C4-2B (cell line): ENCODE data around the gene RNU1-2.
"Not testable (repeated sequence)": the region's sequence is repeated elsewhere in the genome, so short reads cannot be mapped to it uniquely, and the experiment has no call there.

Experiments used
- CTCF ChIP-seq: fragments of 450-650 bp; conservative IDR thresholded peaks from 2 replicates; pipeline ENCODE4 v1.5.1; 2017; ENCODE audit warnings: mild to moderate bottlenecking
- ZFX ChIP-seq: fragments of 450-650 bp; IDR thresholded peaks from 2 replicates; pipeline ENCODE4 v1.6.1; 2017

- not testable (repeated sequence) for TF ChIP-seq CTCF, ZFX
Observed at GRCh38 chr1:16866926-16867707, 28.7 kb upstream of the RNU1-2 start.
